Gastroesophageal sphincter (tissue), 3 donors: ENCODE measurements around the gene CCDC97.

Source experiments
- CTCF ChIP-seq, 4 experiments: fragments of 200-600 bp in 2 of 4; fragments of 450-650 bp in 2 of 4; sonication (generic) in 1 of 4; IDR thresholded peaks; one replicate each; pipeline ENCODE4 v1.5.1; 2017 to 2019; ENCODE audit warnings: antibody characterized with exemption in 4 of 4, mild to moderate bottlenecking in 2 of 4, moderate library complexity in 2 of 4
- EP300 ChIP-seq: sonication (generic); formaldehyde crosslinking; IDR thresholded peaks from one replicate; pipeline ENCODE4 v1.6.1; 2017; ENCODE audit warnings: antibody characterized with exemption, mild to moderate bottlenecking
- POLR2A ChIP-seq, 2 donors: fragments of 450-650 bp; IDR thresholded peaks; one replicate each; pipeline ENCODE4 v1.6.1; 2017; ENCODE audit warnings: antibody characterized with exemption in 2 of 2, mild to moderate bottlenecking in 2 of 2, moderate library complexity in 1 of 2
- POLR2AphosphoS5 ChIP-seq: sonication (generic); formaldehyde crosslinking; IDR thresholded peaks from one replicate; pipeline ENCODE4 v1.6.1; 2017; ENCODE audit warnings: antibody characterized with exemption

DNA sequence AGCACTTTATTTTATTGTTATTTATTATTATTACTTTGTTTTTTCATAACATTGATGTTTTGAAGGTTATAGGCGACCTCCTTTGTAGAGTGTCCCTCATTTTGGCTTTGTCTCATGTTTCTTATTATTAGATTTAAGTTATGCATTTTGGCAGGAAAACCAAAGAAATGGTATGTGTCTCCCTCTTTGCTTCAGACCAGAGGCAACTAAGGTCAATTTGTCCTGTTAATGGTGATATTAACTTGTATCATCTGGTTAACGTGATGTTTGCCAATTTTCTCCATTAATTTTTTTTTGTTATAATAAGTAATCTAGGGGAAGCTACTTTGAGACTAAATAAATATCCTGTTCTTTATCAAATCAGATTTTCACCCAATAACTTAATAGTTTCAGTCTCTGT lies 62.5 kb downstream of the CCDC97 start:
- TF ChIP-seq CTCF (IDR thresholded peaks at IDR 0.05) (no peak), EP300 (no peak), POLR2AphosphoS5 (no peak), POLR2A (IDR thresholded peaks at IDR 0.05) (no peak)
